Keratinocyte (primary cell): Measurements from ENCODE around the gene PAN2. TPM values are rescaled to one million over a fixed set of nuclear protein-coding genes. Genes with fewer than 3 reads are reported as not detected.
A peak's percentile ranks its signal among the peaks of the same experiment; 100 is the strongest.

Experiments used
- DNase-seq: peaks from one replicate; pipeline ENCODE4 v3.0.0-alpha.2; 2011; ENCODE audit warnings: low read depth, missing footprints, low spot score
- FAIRE-seq: peaks from 2 replicates; lab custom pipeline; 2011; peaks lifted over from hg19 to GRCh38; lab: Jason Lieb, UNC
- H2AFZ ChIP-seq: 2 replicates; pipeline ENCODE4 v1.6.0; 2012; ENCODE audit warnings: low read length, control low read depth, inconsistent platforms; ENCODE audit not compliant: control insufficient read depth
- H3K27ac ChIP-seq: 2 replicates; pipeline ENCODE4 v1.5.1; 2011; ENCODE audit warnings: low read length; ENCODE audit not compliant: control insufficient read depth, insufficient read depth
- H3K27me3 ChIP-seq: 3 replicates; pipeline ENCODE4 v1.6.0; 2011; ENCODE audit warnings: low read length; ENCODE audit not compliant: control insufficient read depth, insufficient read depth; ENCODE audit errors: extremely low read depth
- H3K36me3 ChIP-seq, 2 experiments: 2 replicates in 1 of 2; 3 replicates in 1 of 2; pipeline ENCODE4 v1.5.1; 2011; ENCODE audit warnings: low read length in 2 of 2, mild to moderate bottlenecking in 1 of 2; ENCODE audit not compliant: control insufficient read depth in 2 of 2, insufficient read depth in 2 of 2; ENCODE audit errors: extremely low read depth in 1 of 2
- H3K4me1 ChIP-seq: 3 replicates; pipeline ENCODE4 v1.5.1; 2011; ENCODE audit warnings: low read length; ENCODE audit not compliant: control insufficient read depth, insufficient read depth; ENCODE audit errors: extremely low read depth
- H3K4me2 ChIP-seq: 3 replicates; pipeline ENCODE4 v1.6.0; 2011; ENCODE audit warnings: low read depth, low read length; ENCODE audit not compliant: control insufficient read depth, insufficient read depth; ENCODE audit errors: extremely low read depth
- H3K4me3 ChIP-seq, 3 experiments: fragments of 200-600 bp in 1 of 3; sonication (generic) in 1 of 3; 2 replicates in 2 of 3; 3 replicates in 1 of 3; pipeline ENCODE4 v1.5.1; 2011 to 2016; ENCODE audit warnings: low read length in 3 of 3, mild to moderate bottlenecking in 3 of 3, control low read depth in 2 of 3, inconsistent platforms in 1 of 3, low read depth in 1 of 3, mixed read lengths in 1 of 3, mixed run types in 1 of 3, moderate library complexity in 1 of 3; ENCODE audit not compliant: control insufficient read depth in 2 of 3, insufficient read depth in 2 of 3; ENCODE audit errors: extremely low read depth in 1 of 3
- H3K79me2 ChIP-seq: 2 replicates; pipeline ENCODE4 v1.6.0; 2012; ENCODE audit warnings: low read length; ENCODE audit not compliant: control insufficient read depth, insufficient read depth
- H3K9ac ChIP-seq: 3 replicates; pipeline ENCODE4 v1.6.0; 2011; ENCODE audit warnings: low read length; ENCODE audit not compliant: control insufficient read depth, insufficient read depth; ENCODE audit errors: extremely low read depth
- H3K9me1 ChIP-seq: 3 replicates; pipeline ENCODE4 v1.6.0; 2011; ENCODE audit warnings: low read length; ENCODE audit not compliant: control insufficient read depth, insufficient read depth; ENCODE audit errors: extremely low read depth
- H3K9me3 ChIP-seq: 2 replicates; pipeline ENCODE4 v1.5.1; 2012; ENCODE audit warnings: low read depth, low read length; ENCODE audit not compliant: control insufficient read depth
- H4K20me1 ChIP-seq: 3 replicates; pipeline ENCODE4 v1.6.0; 2011; ENCODE audit warnings: low read length; ENCODE audit not compliant: control insufficient read depth, insufficient read depth; ENCODE audit errors: extremely low read depth
- CTCF ChIP-seq, 3 experiments: IDR thresholded peaks in 1 of 3; conservative IDR thresholded peaks in 1 of 3; optimal IDR thresholded peaks in 1 of 3; 2 replicates in 2 of 3; 3 replicates in 1 of 3; pipeline versions ENCODE3 to v1.5.1; 2011; ENCODE audit warnings: low read length in 3 of 3, mild to moderate bottlenecking in 3 of 3, moderate library complexity in 2 of 3, control low read depth in 1 of 3, inconsistent platforms in 1 of 3; ENCODE audit not compliant: insufficient read depth in 2 of 3; ENCODE audit errors: extremely low read depth in 1 of 3
- EZH2 ChIP-seq: IDR thresholded peaks from one replicate; pipeline ENCODE4 v1.6.1; 2012; ENCODE audit warnings: inconsistent platforms, mild to moderate bottlenecking, low read length, moderate library complexity
- dilution Hi-C: fragments of 300-500 bp; cut with MboI; formaldehyde crosslinking; loops from one replicate; pipeline ENCODE4 v1.7.0; 2020; ENCODE audit warnings: low sequenced_read_pairs; ENCODE audit not compliant: extremely low pct_ligation_motif_present
- polyA plus RNA-seq, 5 experiments: library from polyadenylated mRNA; depleted of rRNA in 3 of 5; stranded (reverse) in 3 of 5; stranded (forward) in 1 of 5; unstranded in 1 of 5; fragments of >200 nt; gene quantifications; 1 replicate in 1 of 5; 2 replicates in 3 of 5; 3 replicates in 1 of 5; pipeline versions ENCODE4 v1.2.1 to v1.2.3, GENCODE V29; 2011 to 2012; ENCODE audit warnings: missing spikeins in 2 of 5, low read depth in 1 of 5, low replicate concordance in 1 of 5

Gene PAN2
- polyA plus RNA-seq, 1 donor (not counting 4 experiments of a cell fraction or from before 2014, with no cell fraction given) = 26.3 TPM

GRCh38 chr12:56315622-56316473, 18.0 kb downstream of the PAN2 start, which contains the start of gene CNPY2:
Gene CNPY2, minus strand, starts transcription at chr12:56315988. Its CDS starts 771 bp downstream, at chr12:56315217.
- Histone ChIP-seq H3K9me1 (no peaks in the 10 kb centered on the region), H3K9me3 (no peaks in the 10 kb centered on the region), H3K9ac (peak within 1 kb of the TSS; percentile 95), H2AFZ (peak within 1 kb of the TSS; percentile 83), H3K27me3 (no peaks in the 10 kb centered on the region), H3K4me1 (peaks cover 13% of the 10 kb centered on the region), H3K4me2 (peak within 1 kb of the TSS; percentile 97), H4K20me1 (no peaks in the 10 kb centered on the region), H3K27ac (peak within 1 kb of the TSS; percentile 84), H3K79me2 (peaks cover 19% of the 10 kb centered on the region), H3K36me3 (peaks cover 12 to 14% of the 10 kb centered on the region in 2 experiments), H3K4me3 (peak within 1 kb of the TSS; percentile 76 to 95 (median 84))
- DNase-seq = peak; percentile 98
- dilution Hi-C loops = no loop called here
- peak; percentile 90 for FAIRE-seq
- TF ChIP-seq EZH2 (no peak), CTCF (optimal IDR thresholded peaks at IDR 0.05 in 1 of 3, IDR thresholded peaks at IDR 0.05 in 1 of 3, conservative IDR thresholded peaks at IDR 0.05 in 1 of 3; ENCODE audit: extremely low read depth in 1 of 3, insufficient read depth in 2 of 3, low read length in 3 of 3) (peak in 1 of 3 experiments; percentile 56)

GRCh38 chr12:56315249-56315621, 18.6 kb downstream of the PAN2 start:
- Histone ChIP-seq H4K20me1 (no peaks in the 10 kb centered on the region), H3K79me2 (peaks cover 20% of the 10 kb centered on the region), H3K9me3 (no peaks in the 10 kb centered on the region), H3K36me3 (peaks cover 16 to 20% of the 10 kb centered on the region in 2 experiments), H3K9me1 (no peaks in the 10 kb centered on the region), H3K4me3 (peak overlapping the region; percentile 76 to 95 (median 84)), H2AFZ (peak overlapping the region; percentile 83), H3K9ac (peak overlapping the region; percentile 95), H3K27me3 (no peaks in the 10 kb centered on the region), H3K27ac (peak overlapping the region; percentile 84), H3K4me2 (peak overlapping the region; percentile 94), H3K4me1 (peaks cover 13% of the 10 kb centered on the region)
- DNase-seq = no peak
- dilution Hi-C loops = no loop called here
- TF ChIP-seq CTCF (optimal IDR thresholded peaks at IDR 0.05 in 1 of 3, IDR thresholded peaks at IDR 0.05 in 1 of 3, conservative IDR thresholded peaks at IDR 0.05 in 1 of 3; ENCODE audit: extremely low read depth in 1 of 3, insufficient read depth in 2 of 3, low read length in 3 of 3) = no peak
- no peak for TF ChIP-seq EZH2
- FAIRE-seq = no peak
